Activated B cell treated with CpG ODN at 0.5 μM for 24 hours (primary cell): Measurements from ENCODE around the gene CRTC3. TPM values are rescaled to one million over a fixed set of nuclear protein-coding genes. Genes with fewer than 3 reads are reported as not detected.
A peak's percentile ranks its signal among the peaks of the same experiment; 100 is the strongest.

Experiments
- ATAC-seq: fragments of 200-7000 bp; cut with Tn5 transposase; one replicate; pipeline ENCODE4 v1.10.0; 2021; ENCODE audit warnings: low read depth, mild to moderate bottlenecking, moderate library complexity
- CTCF ChIA-PET: fragments of 350-600 bp; sonication (Branson Sonifier 250); formaldehyde crosslinking; loops from one replicate; lab custom pipeline; 2021; ENCODE audit warnings: antibody characterized with exemption; lab: Charles Lee
- POLR2A ChIA-PET: fragments of 350-600 bp; sonication (Branson Sonifier 250); formaldehyde crosslinking; loops from one replicate; lab custom pipeline; 2021; ENCODE audit warnings: antibody characterized with exemption; lab: Charles Lee
- DNase-seq: peaks from one replicate; pipeline ENCODE4 v3.0.0; 2022
- H3K27ac Mint-ChIP-seq: one replicate; pipeline ENCODE4 v1.8.0; 2020; ENCODE audit warnings: mixed read lengths
- H3K27me3 Mint-ChIP-seq: one replicate; pipeline ENCODE4 v1.8.0; 2021; ENCODE audit warnings: mixed read lengths
- H3K36me3 Mint-ChIP-seq: one replicate; pipeline ENCODE4 v1.8.0; 2021; ENCODE audit warnings: low read depth, mixed read lengths
- H3K4me1 Mint-ChIP-seq: one replicate; pipeline ENCODE4 v1.8.0; 2021; ENCODE audit warnings: mixed read lengths
- H3K4me3 Mint-ChIP-seq: one replicate; pipeline ENCODE4 v1.8.0; 2020; ENCODE audit warnings: mild to moderate bottlenecking, mixed read lengths
- H3K9me3 Mint-ChIP-seq: one replicate; pipeline ENCODE4 v1.8.0; 2020; ENCODE audit warnings: mixed read lengths
- CTCF ChIP-seq: fragments of 200-600 bp; IDR thresholded peaks from one replicate; pipeline ENCODE4 v1.8.0; 2022; ENCODE audit warnings: antibody characterized with exemption, mild to moderate bottlenecking
- intact Hi-C: fragments of 100-400 bp; cut with micrococcal nuclease; formaldehyde crosslinking; loops from one replicate; pipeline ENCODE4 v1.15.1; 2024
- total RNA-seq: library from RNA; stranded (reverse); gene quantifications from 2 replicates; pipeline ENCODE4 v1.2.3, GENCODE V29; 2022

The CRTC3 gene
- total RNA-seq, 1 donor from 2014 or later, result 65.0 TPM

- ChIA-PET POLR2A (interaction anchor here (0.6 to 2.2 kb wide), 6 partner anchors 17 to 336 kb away, joined by 3 to 7 read pairs (median 3); partner anchors contain the start of genes IQGAP1 and UNC45A), CTCF (interaction anchor here (0.6 to 2.3 kb wide), 7 partner anchors 11 to 279 kb away, joined by 3 to 10 read pairs (median 4); partner anchors contain the start of gene CRTC3)
- H3K36me3 Mint-ChIP-seq, result peaks cover 9% of the 10 kb centered on the region
- H3K27me3 Mint-ChIP-seq, result no peaks in the 10 kb centered on the region
- H3K27ac Mint-ChIP-seq, result peak overlapping the region; percentile 98
- TF ChIP-seq CTCF, result no peak
- no peak for ATAC-seq
- DNase-seq, result no peak
- no peaks in the 10 kb centered on the region for H3K9me3 Mint-ChIP-seq
- H3K4me1 Mint-ChIP-seq, result peaks cover 78% of the 10 kb centered on the region
- intact Hi-C loops, result loop anchor here (5.0 to 10.0 kb wide), 3 partner anchors 107 to 214 kb away; partner anchors contain the start of gene IQGAP1
- H3K4me3 Mint-ChIP-seq, result no peak overlapping the region
Measured at GRCh38 chr15:90599116-90599515, 69.4 kb downstream of the CRTC3 start.

- CTCF ChIA-PET, result no interaction called here
- no peaks in the 10 kb centered on the region for H3K9me3 Mint-ChIP-seq
- POLR2A ChIA-PET, result interaction anchor here (0.6 to 2.2 kb wide), 4 partner anchors 76 to 335 kb away, joined by 3 to 7 read pairs (median 3); partner anchors contain the start of genes IQGAP1 and UNC45A
- no peak overlapping the region for H3K4me3 Mint-ChIP-seq
- H3K27ac Mint-ChIP-seq, result peak overlapping the region; percentile 98
- H3K36me3 Mint-ChIP-seq, result peaks cover 13% of the 10 kb centered on the region
- ATAC-seq, result no peak
- peaks cover 77% of the 10 kb centered on the region for H3K4me1 Mint-ChIP-seq
- intact Hi-C loops, result loop anchor here (5.0 to 10.0 kb wide), 3 partner anchors 107 to 215 kb away; partner anchors contain the start of gene IQGAP1
- no peak for TF ChIP-seq CTCF
- DNase-seq, result no peak
- no peaks in the 10 kb centered on the region for H3K27me3 Mint-ChIP-seq
Measured at GRCh38 chr15:90599644-90600043, 69.9 kb downstream of the CRTC3 start.

GRCh38 chr15:90600954-90601353 is 71.2 kb downstream of the CRTC3 start:
- DNase-seq (no peak), ATAC-seq (no peak)
- H3K4me3 Mint-ChIP-seq, result no peak overlapping the region
- ChIA-PET CTCF (no interaction called here), POLR2A (no interaction called here)
- intact Hi-C loops, result no loop called here
- no peak overlapping the region for H3K27ac Mint-ChIP-seq
- H3K4me1 Mint-ChIP-seq, result peaks cover 64% of the 10 kb centered on the region
- H3K9me3 Mint-ChIP-seq, result no peaks in the 10 kb centered on the region
- H3K36me3 Mint-ChIP-seq, result peaks cover 20% of the 10 kb centered on the region
- H3K27me3 Mint-ChIP-seq, result no peaks in the 10 kb centered on the region
- TF ChIP-seq CTCF, result no peak

- intact Hi-C loops, result no loop called here
- ATAC-seq, result no peak
Measured at GRCh38 chr15:90603893-90604292, 74.2 kb downstream of the CRTC3 start.

More at GRCh38 chr15:90603893-90604292, 74.2 kb downstream of the CRTC3 start:
- H3K9me3 Mint-ChIP-seq, result no peaks in the 10 kb centered on the region
- H3K4me1 Mint-ChIP-seq, result peaks cover 35% of the 10 kb centered on the region
- H3K27me3 Mint-ChIP-seq, result no peaks in the 10 kb centered on the region
- no peak for DNase-seq
- ChIA-PET CTCF (interaction anchor here (0.6 to 2.3 kb wide), 8 partner anchors 40 to 284 kb away, joined by 3 to 8 read pairs (median 3); no protein-coding TSS in a partner anchor), POLR2A (interaction anchor here (0.5 to 0.7 kb wide), 3 partner anchors 14 to 389 kb away, joined by 3 to 5 read pairs (median 3); no protein-coding TSS in a partner anchor)
- no peak for TF ChIP-seq CTCF
- peaks cover 38% of the 10 kb centered on the region for H3K36me3 Mint-ChIP-seq
- no peak overlapping the region for H3K27ac Mint-ChIP-seq
- no peak overlapping the region for H3K4me3 Mint-ChIP-seq
